Measurements from ENCODE around the gene C4orf50. TPM values are rescaled to one million over a fixed set of nuclear protein-coding genes. Genes with fewer than 3 reads are reported as not detected.

C4orf50 gene
- total and polyA plus RNA-seq, 10 of the 15 experiments (the other 5 are each of a cell fraction or from before 2014, with no cell fraction given): 0.04 to 0.09 (median 0.05) TPM; not detected in 3

DNA sequence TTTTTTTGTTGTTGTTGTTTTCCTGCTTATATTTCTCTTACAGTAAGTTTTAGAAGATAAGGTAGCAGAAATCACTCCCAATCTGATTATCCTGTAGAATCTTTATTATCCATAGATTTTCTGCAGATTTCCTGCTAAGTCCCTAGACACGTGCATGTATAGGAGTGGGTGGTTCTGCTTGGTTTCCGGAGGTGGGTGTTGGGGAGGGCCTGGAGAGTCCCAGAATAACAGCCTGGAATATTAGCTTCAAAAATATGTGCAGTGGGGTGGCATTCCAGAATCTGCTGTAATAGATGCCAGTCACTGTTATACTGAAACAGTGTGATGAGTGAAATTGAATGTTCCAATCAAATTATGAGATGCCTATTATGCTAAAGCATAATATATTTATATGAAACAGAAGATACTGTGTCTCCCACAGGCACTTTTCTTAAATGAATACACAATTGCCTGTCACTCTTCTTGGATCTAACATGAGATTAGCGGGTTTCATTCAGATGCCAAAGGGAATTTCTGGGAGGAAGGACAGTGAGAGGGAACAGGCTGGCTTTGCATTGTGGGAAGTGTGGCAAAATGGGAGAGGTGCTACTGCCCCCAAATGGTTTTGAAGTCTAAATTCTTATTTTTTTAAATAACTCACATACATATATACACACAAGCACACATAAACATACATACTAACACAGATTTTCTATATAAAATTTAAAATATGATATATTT is 37.6 kb downstream of the C4orf50 start (continued):
- TF ChIP-seq, protein P1, sequence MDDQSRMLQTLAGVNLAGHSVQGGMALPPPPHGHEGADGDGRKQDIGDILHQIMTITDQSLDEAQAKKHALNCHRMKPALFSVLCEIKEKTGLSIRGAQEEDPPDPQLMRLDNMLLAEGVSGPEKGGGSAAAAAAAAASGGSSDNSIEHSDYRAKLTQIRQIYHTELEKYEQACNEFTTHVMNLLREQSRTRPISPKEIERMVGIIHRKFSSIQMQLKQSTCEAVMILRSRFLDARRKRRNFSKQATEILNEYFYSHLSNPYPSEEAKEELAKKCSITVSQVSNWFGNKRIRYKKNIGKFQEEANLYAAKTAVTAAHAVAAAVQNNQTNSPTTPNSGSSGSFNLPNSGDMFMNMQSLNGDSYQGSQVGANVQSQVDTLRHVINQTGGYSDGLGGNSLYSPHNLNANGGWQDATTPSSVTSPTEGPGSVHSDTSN (IDR thresholded peaks at IDR 0.05; ENCODE audit: insufficient replicate concordance, low read depth, low read length): no peak
- TF ChIP-seq BRCA1 (IDR thresholded peaks at IDR 0.05; ENCODE audit: low read depth, low read length): no peak
- TF ChIP-seq, protein P2, sequence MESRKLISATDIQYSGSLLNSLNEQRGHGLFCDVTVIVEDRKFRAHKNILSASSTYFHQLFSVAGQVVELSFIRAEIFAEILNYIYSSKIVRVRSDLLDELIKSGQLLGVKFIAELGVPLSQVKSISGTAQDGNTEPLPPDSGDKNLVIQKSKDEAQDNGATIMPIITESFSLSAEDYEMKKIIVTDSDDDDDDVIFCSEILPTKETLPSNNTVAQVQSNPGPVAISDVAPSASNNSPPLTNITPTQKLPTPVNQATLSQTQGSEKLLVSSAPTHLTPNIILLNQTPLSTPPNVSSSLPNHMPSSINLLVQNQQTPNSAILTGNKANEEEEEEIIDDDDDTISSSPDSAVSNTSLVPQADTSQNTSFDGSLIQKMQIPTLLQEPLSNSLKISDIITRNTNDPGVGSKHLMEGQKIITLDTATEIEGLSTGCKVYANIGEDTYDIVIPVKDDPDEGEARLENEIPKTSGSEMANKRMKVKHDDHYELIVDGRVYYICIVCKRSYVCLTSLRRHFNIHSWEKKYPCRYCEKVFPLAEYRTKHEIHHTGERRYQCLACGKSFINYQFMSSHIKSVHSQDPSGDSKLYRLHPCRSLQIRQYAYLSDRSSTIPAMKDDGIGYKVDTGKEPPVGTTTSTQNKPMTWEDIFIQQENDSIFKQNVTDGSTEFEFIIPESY (IDR thresholded peaks at IDR 0.05): no peak

DNA sequence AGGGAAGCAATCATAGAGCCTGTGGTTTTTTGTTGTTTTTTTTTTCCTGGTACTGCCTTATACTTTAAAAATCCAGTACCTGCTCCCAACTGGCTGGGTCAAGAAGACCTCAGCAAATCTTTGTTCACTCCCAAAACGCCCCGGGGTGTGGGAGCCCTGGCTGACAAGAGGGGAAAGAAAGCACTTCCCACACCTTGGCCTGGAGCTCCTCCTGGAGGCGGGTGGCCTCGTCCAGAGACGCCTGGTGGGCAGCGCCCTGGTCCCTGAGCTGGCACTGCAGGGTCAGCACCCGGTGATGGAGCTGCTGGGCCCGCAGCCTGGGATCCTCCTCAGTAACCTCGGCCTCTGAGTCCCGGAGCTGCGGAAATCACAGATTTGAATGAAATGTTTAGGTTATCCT is 38.2 kb downstream of the C4orf50 start:
- Histone ChIP-seq H3K27me3 (replicated peaks in 1 of 2; ENCODE audit: control insufficient read depth in 2 of 2, insufficient read depth in 2 of 2, low read length in 1 of 2) (peaks cover 0 to 5% of the 10 kb centered on the region in 2 experiments; a peak in 2 of 4 replicates), H3K9ac (ENCODE audit: control insufficient read depth, insufficient read depth, low read length) (no peak overlapping the region), H3K27ac (ENCODE audit: control insufficient read depth, insufficient read depth) (no peak overlapping the region), H2AFZ (ENCODE audit: control insufficient read depth, low read depth, low read length) (no peak overlapping the region), H3K9me3 (replicated peaks; ENCODE audit: control insufficient read depth, insufficient read depth, low read length) (peaks cover 7% of the 10 kb centered on the region; the same call in 2 of the 3 replicates), H3K79me2 (ENCODE audit: control insufficient read depth, insufficient read depth, low read length) (no peaks in the 10 kb centered on the region), H3K4me3 (no peak overlapping the region), H3K4me1 (ENCODE audit: control insufficient read depth, insufficient read depth, low read length) (peaks cover 6% of the 10 kb centered on the region), H3K4me2 (ENCODE audit: control insufficient read depth, insufficient read depth) (no peak overlapping the region), H4K20me1 (ENCODE audit: control insufficient read depth, insufficient read depth) (no peaks in the 10 kb centered on the region), H3K36me3 (ENCODE audit: control insufficient read depth in 2 of 2, insufficient read depth in 2 of 2, low read length in 1 of 2) (no peaks in the 10 kb centered on the region)
- CTCF ChIA-PET: no interaction called here
- TF ChIP-seq, protein P3, sequence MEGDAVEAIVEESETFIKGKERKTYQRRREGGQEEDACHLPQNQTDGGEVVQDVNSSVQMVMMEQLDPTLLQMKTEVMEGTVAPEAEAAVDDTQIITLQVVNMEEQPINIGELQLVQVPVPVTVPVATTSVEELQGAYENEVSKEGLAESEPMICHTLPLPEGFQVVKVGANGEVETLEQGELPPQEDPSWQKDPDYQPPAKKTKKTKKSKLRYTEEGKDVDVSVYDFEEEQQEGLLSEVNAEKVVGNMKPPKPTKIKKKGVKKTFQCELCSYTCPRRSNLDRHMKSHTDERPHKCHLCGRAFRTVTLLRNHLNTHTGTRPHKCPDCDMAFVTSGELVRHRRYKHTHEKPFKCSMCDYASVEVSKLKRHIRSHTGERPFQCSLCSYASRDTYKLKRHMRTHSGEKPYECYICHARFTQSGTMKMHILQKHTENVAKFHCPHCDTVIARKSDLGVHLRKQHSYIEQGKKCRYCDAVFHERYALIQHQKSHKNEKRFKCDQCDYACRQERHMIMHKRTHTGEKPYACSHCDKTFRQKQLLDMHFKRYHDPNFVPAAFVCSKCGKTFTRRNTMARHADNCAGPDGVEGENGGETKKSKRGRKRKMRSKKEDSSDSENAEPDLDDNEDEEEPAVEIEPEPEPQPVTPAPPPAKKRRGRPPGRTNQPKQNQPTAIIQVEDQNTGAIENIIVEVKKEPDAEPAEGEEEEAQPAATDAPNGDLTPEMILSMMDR (IDR thresholded peaks at IDR 0.05 in 2 of 3, conservative IDR thresholded peaks at IDR 0.05 in 1 of 3; ENCODE audit: control insufficient read depth in 2 of 3, extremely low read depth in 1 of 3, insufficient read depth in 1 of 3, low read depth in 3 of 3, low read length in 3 of 3): peak; percentile 31 to 35 (median 31); a peak in 4 of 6 replicates
- TF ChIP-seq, protein P4, sequence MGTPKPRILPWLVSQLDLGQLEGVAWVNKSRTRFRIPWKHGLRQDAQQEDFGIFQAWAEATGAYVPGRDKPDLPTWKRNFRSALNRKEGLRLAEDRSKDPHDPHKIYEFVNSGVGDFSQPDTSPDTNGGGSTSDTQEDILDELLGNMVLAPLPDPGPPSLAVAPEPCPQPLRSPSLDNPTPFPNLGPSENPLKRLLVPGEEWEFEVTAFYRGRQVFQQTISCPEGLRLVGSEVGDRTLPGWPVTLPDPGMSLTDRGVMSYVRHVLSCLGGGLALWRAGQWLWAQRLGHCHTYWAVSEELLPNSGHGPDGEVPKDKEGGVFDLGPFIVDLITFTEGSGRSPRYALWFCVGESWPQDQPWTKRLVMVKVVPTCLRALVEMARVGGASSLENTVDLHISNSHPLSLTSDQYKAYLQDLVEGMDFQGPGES (IDR thresholded peaks at IDR 0.05): no peak
- TF ChIP-seq BHLHE40 (IDR thresholded peaks at IDR 0.05; ENCODE audit: borderline replicate concordance in 1 of 2, low read depth in 2 of 2, low read length in 1 of 2) (no peak), MTA3 (IDR thresholded peaks at IDR 0.05; ENCODE audit: borderline replicate concordance, low read length) (no peak), RAD21 (IDR thresholded peaks at IDR 0.05; ENCODE audit: insufficient read depth, low read depth, low read length) (peak; percentile 48), CEBPB (IDR thresholded peaks at IDR 0.05; ENCODE audit: borderline replicate concordance in 1 of 2, low read depth in 2 of 2, low read length in 2 of 2) (no peak), GATAD2B (conservative IDR thresholded peaks at IDR 0.05; ENCODE audit: low read depth) (no peak), ZNF217 (IDR thresholded peaks at IDR 0.05) (no peak), CREB1 (IDR thresholded peaks at IDR 0.05; ENCODE audit: low read depth) (no peak), RB1 (IDR thresholded peaks at IDR 0.05; ENCODE audit: borderline replicate concordance) (no peak)
- TF ChIP-seq, protein P5, sequence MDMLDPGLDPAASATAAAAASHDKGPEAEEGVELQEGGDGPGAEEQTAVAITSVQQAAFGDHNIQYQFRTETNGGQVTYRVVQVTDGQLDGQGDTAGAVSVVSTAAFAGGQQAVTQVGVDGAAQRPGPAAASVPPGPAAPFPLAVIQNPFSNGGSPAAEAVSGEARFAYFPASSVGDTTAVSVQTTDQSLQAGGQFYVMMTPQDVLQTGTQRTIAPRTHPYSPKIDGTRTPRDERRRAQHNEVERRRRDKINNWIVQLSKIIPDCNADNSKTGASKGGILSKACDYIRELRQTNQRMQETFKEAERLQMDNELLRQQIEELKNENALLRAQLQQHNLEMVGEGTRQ (IDR thresholded peaks at IDR 0.05; ENCODE audit: borderline replicate concordance, low read depth, low read length): no peak
- intact Hi-C loops (cut with micrococcal nuclease; ENCODE audit: unreplicated experiment) (loop anchor here (10.0 kb wide), 1 partner anchor 155 kb away; no protein-coding TSS in a partner anchor), in situ Hi-C loops (cut with MboI) (no loop called here)
- RAD21 ChIA-PET (ENCODE audit: unreplicated experiment): no interaction called here
- FAIRE-seq: no peak
- BruUV-seq (replicated peaks): no TSS peak
- 0 out of 3 replicates have a peak, but pooled peaks have one; percentile 17 for ATAC-seq
- 34% methylated on average over 11 of the region's 11 CpGs for WGBS (ENCODE audit: insufficient coverage, insufficient replicate concordance, low lambda C conversion rate, missing lambda C conversion rate)
- SMC1A ChIA-PET (ENCODE audit: uncharacterized antibody, unreplicated experiment): no interaction called here
- POLR2A ChIA-PET: no interaction called here
- no peak for DNase-seq (ENCODE audit: low read depth, low spot score)

All from GM12878 (cell line).